Measurements from ENCODE around the gene ZNF862. TPM values are rescaled to one million over a fixed set of nuclear protein-coding genes. Genes with fewer than 3 reads are reported as not detected.

ZNF862 gene
- total RNA-seq, 2 donors from 2014 or later, result 11.4 to 17.3 TPM

DNA sequence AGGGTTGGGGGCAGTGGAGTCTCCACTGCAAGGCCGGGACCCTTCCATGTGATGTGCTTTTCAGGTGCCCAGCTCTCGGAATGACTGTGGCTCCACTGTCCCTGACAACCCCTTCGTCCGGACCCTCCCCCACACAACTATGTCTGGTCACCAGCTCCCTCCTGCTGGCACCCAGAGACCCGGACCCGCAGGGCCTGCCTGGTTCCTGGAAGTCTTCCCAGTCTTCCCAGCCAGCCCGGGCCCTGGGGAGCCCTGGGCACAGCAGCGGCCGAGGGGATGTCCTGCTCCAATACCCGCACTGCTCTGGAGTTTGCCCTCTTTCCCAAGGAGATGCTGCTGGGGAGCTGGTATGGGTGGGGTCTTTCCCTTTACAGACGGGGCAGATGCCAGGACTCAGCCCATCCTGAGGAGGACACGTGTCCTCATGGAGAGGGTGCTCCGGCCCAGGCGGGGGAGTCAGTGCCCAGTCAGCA, 41.1 kb downstream of the ZNF862 start:
- H3K36me3 ChIP-seq, result no peaks in the 10 kb centered on the region
- H3K27me3 ChIP-seq (replicated peaks; ENCODE audit: insufficient read depth), result no peaks in the 10 kb centered on the region
- H3K9me3 ChIP-seq, result no peaks in the 10 kb centered on the region
- no peak overlapping the region for H3K4me3 ChIP-seq
- no peak for ATAC-seq (ENCODE audit: insufficient number of reproducible peaks, low FRiP score, low read depth)
- TF ChIP-seq, protein P1, sequence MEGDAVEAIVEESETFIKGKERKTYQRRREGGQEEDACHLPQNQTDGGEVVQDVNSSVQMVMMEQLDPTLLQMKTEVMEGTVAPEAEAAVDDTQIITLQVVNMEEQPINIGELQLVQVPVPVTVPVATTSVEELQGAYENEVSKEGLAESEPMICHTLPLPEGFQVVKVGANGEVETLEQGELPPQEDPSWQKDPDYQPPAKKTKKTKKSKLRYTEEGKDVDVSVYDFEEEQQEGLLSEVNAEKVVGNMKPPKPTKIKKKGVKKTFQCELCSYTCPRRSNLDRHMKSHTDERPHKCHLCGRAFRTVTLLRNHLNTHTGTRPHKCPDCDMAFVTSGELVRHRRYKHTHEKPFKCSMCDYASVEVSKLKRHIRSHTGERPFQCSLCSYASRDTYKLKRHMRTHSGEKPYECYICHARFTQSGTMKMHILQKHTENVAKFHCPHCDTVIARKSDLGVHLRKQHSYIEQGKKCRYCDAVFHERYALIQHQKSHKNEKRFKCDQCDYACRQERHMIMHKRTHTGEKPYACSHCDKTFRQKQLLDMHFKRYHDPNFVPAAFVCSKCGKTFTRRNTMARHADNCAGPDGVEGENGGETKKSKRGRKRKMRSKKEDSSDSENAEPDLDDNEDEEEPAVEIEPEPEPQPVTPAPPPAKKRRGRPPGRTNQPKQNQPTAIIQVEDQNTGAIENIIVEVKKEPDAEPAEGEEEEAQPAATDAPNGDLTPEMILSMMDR (IDR thresholded peaks at IDR 0.05), result no peak
- peaks cover 2 to 12% of the 10 kb centered on the region in 2 donors for H3K4me1 ChIP-seq (ENCODE audit: control insufficient read depth in 1 of 2, low read depth in 2 of 2)
- H3K27ac ChIP-seq, result no peak overlapping the region
- no peak for DNase-seq (ENCODE audit: low spot score)

DNA sequence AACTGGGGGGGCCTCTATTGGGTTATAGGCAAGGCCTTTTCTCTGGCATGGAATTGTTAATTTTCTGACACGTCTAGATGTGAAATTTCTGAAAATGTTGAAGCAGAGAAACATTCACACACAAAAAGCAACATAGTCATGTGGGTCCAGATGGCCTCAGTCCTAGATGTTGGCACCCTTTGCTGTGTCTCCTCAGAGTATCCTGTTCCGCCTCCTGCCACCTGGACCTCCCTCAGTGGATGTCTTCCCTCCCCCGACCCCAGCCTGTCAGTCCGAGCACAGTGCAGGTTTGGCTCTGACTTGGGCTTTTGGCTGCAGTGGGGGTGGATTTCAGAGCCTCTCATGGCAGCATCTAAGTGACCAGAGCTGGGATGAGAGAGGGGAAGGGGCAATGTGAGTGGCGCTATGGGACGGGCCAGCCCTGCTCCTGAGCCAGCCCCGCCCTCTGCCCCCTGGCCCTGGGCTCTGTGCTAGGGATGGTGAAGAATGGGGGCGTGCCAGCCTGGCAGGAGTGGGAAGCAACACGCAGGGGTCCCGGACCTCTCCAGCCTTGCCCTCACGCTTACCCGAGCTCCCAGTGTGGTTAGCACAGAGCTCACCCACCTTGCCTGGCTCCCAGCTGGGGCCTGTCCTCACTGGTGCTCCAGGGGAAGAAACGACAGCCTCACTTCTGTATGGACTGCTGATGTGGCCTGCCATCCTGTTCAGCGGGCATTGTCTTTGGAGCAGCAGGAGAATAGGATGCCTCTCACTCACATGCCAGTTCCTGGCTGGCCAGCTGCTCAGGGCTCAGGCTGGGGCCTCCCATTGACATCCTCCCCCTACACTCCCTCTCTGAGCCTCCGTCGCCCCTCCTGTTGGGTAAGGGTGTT, 41.8 kb downstream of the ZNF862 start:
- Histone ChIP-seq H3K27me3 (replicated peaks; ENCODE audit: insufficient read depth) (no peaks in the 10 kb centered on the region), H3K36me3 (no peaks in the 10 kb centered on the region), H3K4me3 (no peak overlapping the region), H3K27ac (no peak overlapping the region), H3K4me1 (ENCODE audit: control insufficient read depth in 1 of 2, low read depth in 2 of 2) (peaks cover 3 to 15% of the 10 kb centered on the region in 2 donors), H3K9me3 (no peaks in the 10 kb centered on the region)
- no peak for DNase-seq (ENCODE audit: low spot score)
- ATAC-seq (ENCODE audit: insufficient number of reproducible peaks, low FRiP score, low read depth), result no peak
- TF ChIP-seq, protein P1 (IDR thresholded peaks at IDR 0.05), result no peak

DNA sequence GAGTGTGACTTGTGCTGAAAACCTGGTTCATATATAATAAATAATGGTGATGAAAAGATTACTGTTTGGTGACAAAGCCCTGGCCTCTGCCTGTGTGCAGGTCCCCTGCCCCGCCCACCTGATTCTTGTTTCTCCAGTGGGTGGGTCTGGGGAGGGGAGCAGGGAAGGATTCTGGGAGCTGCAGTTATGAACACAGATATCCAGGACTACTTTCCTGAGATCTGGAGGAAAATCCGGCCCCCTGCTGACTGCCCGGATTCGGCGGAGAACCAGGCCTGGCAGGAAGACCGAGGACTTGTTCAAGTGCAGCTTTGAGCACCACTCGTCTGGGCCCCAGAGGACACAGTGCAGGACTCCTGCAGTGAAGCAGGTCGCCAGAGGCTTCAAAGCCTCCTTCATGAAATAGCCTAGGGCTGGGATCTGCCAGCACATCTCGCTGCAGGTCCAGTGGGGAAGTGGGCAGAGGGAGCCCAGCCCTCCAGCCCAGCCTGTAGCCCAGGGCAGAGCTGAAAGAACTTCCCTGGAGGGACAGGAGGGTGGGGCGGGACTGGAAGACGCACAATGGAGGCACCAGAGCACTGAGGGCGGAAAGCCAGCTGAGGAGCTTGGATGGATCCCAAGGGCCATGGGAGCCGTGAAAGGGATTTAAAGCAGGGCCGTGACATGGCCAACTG, 42.6 kb downstream of the ZNF862 start:
- no peak overlapping the region for H3K4me3 ChIP-seq
- no peak overlapping the region for H3K27ac ChIP-seq
- no peaks in the 10 kb centered on the region for H3K36me3 ChIP-seq
- DNase-seq (ENCODE audit: low spot score) (no peak), ATAC-seq (ENCODE audit: insufficient number of reproducible peaks, low FRiP score, low read depth) (no peak)
- H3K4me1 ChIP-seq (ENCODE audit: control insufficient read depth in 1 of 2, low read depth in 2 of 2), result peaks cover 3 to 15% of the 10 kb centered on the region in 2 donors
- TF ChIP-seq, protein P1 (IDR thresholded peaks at IDR 0.05), result no peak
- H3K27me3 ChIP-seq (replicated peaks; ENCODE audit: insufficient read depth), result no peaks in the 10 kb centered on the region
- H3K9me3 ChIP-seq, result no peaks in the 10 kb centered on the region

DNA sequence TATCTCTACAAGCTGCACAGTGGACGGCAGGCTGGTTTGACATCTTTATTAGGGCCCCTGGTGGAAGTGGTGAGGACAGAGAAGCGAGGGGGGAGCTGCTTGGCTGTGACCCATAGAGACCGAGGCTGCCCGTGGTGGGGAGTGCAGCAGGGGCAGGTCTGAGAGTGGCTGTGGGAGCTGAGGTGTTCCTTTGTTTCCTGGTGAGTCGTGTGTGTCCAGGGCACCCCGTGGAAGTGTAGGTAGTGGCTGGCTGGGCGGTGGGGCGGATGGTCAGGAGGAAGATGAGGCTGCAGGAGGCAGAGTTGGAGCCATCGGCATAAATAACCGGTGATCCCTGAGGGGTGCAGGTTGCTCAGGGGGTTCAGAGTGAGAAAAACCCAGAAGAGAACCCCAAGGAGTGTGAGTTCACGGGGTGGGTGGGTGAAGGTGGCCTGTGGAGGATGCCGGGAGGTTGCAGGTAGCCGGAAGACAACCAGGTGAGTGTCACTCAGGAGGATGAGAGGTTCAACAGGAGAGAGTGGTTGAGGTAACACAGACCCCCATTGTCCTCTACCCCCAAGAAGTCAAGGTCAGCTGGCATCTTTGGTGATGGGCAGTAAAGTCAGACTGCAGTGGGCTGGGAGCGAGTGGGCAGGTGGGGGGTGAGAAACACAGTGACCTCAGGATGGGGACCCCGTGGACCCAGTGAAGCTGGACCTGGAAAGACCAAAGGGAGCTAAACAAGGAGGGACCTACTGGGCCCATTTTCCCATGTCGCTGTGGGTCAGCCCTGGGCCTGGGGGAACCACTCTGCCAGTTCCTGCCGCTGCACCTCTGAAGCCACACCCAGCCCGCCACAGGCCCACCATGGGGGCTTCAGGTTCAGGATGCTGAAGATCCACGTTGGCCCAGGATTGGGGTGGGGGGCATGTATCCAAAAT, 43.4 kb downstream of the ZNF862 start:
- DNase-seq (ENCODE audit: low spot score) (no peak), ATAC-seq (ENCODE audit: insufficient number of reproducible peaks, low FRiP score, low read depth) (no peak)
- TF ChIP-seq, protein P1 (IDR thresholded peaks at IDR 0.05), result no peak
- H3K4me3 ChIP-seq, result no peak overlapping the region
- no peaks in the 10 kb centered on the region for H3K27me3 ChIP-seq (replicated peaks; ENCODE audit: insufficient read depth)
- peaks cover 3 to 15% of the 10 kb centered on the region in 2 donors for H3K4me1 ChIP-seq (ENCODE audit: control insufficient read depth in 1 of 2, low read depth in 2 of 2)
- no peaks in the 10 kb centered on the region for H3K36me3 ChIP-seq
- H3K9me3 ChIP-seq, result no peaks in the 10 kb centered on the region
- H3K27ac ChIP-seq, result no peak overlapping the region
